Body of pancreas (tissue), 4 donors: ENCODE results near the gene RIPOR2.

Source experiments
- POLR2A ChIP-seq, 3 donors: fragments of 450-650 bp; IDR thresholded peaks; one replicate each; pipeline ENCODE4 v1.6.1; 2016; ENCODE audit warnings: antibody characterized with exemption in 3 of 3, mild to moderate bottlenecking in 2 of 3
- TF ChIP-seq, protein P1 (sequence below), 7 experiments: fragments of 450-650 bp in 4 of 7; fragments of 200-600 bp in 3 of 7; sonication (generic) in 3 of 7; IDR thresholded peaks; one replicate each; pipeline ENCODE4 v1.5.1; 2016 to 2019; ENCODE audit warnings: antibody characterized with exemption in 7 of 7

DNA sequence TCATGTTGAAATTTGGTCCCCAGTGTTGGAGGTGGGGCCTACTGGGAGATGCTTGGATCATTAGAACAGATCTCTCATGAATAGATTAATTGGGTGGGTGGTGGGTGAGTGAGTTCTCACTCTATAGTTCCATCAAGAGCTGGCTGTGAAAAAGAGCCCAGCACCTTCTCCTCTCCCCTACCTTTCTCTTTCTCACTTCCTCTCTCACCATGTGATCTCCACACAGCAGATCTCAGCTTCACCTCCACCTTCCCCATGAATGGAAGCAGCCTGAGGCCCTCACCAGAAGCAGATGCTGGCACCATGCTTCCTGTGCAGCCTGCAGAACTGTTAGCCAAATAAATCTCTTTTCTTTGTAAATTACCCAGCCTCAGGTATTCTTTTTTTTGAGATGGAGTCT, 173.9 kb downstream of the RIPOR2 start:
- no peak for TF ChIP-seq POLR2A (IDR thresholded peaks at IDR 0.05)
- TF ChIP-seq, protein P1, sequence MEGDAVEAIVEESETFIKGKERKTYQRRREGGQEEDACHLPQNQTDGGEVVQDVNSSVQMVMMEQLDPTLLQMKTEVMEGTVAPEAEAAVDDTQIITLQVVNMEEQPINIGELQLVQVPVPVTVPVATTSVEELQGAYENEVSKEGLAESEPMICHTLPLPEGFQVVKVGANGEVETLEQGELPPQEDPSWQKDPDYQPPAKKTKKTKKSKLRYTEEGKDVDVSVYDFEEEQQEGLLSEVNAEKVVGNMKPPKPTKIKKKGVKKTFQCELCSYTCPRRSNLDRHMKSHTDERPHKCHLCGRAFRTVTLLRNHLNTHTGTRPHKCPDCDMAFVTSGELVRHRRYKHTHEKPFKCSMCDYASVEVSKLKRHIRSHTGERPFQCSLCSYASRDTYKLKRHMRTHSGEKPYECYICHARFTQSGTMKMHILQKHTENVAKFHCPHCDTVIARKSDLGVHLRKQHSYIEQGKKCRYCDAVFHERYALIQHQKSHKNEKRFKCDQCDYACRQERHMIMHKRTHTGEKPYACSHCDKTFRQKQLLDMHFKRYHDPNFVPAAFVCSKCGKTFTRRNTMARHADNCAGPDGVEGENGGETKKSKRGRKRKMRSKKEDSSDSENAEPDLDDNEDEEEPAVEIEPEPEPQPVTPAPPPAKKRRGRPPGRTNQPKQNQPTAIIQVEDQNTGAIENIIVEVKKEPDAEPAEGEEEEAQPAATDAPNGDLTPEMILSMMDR (IDR thresholded peaks at IDR 0.05): no peak
